Kidney epithelial cell (primary cell): ENCODE results near the gene ISLR. TPM values are rescaled to one million over a fixed set of nuclear protein-coding genes. Genes with fewer than 3 reads are reported as not detected.
A peak's percentile ranks its signal among the peaks of the same experiment; 100 is the strongest.

Source experiments
- DNase-seq: peaks from one replicate; pipeline ENCODE4 v3.0.0-alpha.2; 2010; ENCODE audit warnings: low read depth
- H3K27me3 ChIP-seq: 2 replicates; pipeline ENCODE4 v1.6.0; 2011; ENCODE audit warnings: low read length; ENCODE audit not compliant: control insufficient read depth, insufficient read depth
- H3K36me3 ChIP-seq: 2 replicates; pipeline ENCODE4 v1.5.1; 2011; ENCODE audit warnings: low read length; ENCODE audit not compliant: control insufficient read depth, insufficient read depth
- H3K4me3 ChIP-seq: 2 replicates; pipeline ENCODE4 v1.5.1; 2011; ENCODE audit warnings: low read depth, mild to moderate bottlenecking, control low read depth, low read length
- CTCF ChIP-seq: IDR thresholded peaks from 2 replicates; pipeline ENCODE4 v1.5.1; 2011; ENCODE audit warnings: mild to moderate bottlenecking, moderate library complexity, low read length, control low read depth, inconsistent platforms; ENCODE audit not compliant: insufficient read depth, poor library complexity, severe bottlenecking
- total RNA-seq: library from RNA; depleted of rRNA; stranded (reverse); fragments of >200 nt; gene quantifications from 2 replicates; pipeline ENCODE4 v1.2.3, GENCODE V29; 2015

Gene ISLR
- total RNA-seq, 1 donor from 2014 or later, result 0.25 TPM

- H3K36me3 ChIP-seq, result no peaks in the 10 kb centered on the region
- no peak for DNase-seq
These were observed 40.5 kb upstream of the ISLR start for GRCh38 chr15:74132681-74133651.

GRCh38 chr15:74133694-74134386 lies 39.7 kb upstream of the ISLR start:
- no peak overlapping the region for H3K4me3 ChIP-seq
- peaks cover 75% of the 10 kb centered on the region for H3K27me3 ChIP-seq
- DNase-seq, result no peak
- TF ChIP-seq CTCF, result no peak
- no peaks in the 10 kb centered on the region for H3K36me3 ChIP-seq

More at GRCh38 chr15:74132681-74133651, 40.5 kb upstream of the ISLR start:
- H3K4me3 ChIP-seq, result no peak overlapping the region
- H3K27me3 ChIP-seq, result peaks cover 83% of the 10 kb centered on the region
- no peak for TF ChIP-seq CTCF

- Histone ChIP-seq H3K27me3 (peaks cover 68% of the 10 kb centered on the region), H3K4me3 (no peak overlapping the region), H3K36me3 (no peaks in the 10 kb centered on the region)
- DNase-seq, result no peak
- TF ChIP-seq CTCF, result peak; percentile 81
These were observed 39.0 kb upstream of the ISLR start for GRCh38 chr15:74134387-74135027.

- Histone ChIP-seq H3K27me3 (peaks cover 63% of the 10 kb centered on the region), H3K36me3 (no peaks in the 10 kb centered on the region), H3K4me3 (no peak overlapping the region)
- DNase-seq, result no peak
- TF ChIP-seq CTCF, result no peak
These were observed 38.4 kb upstream of the ISLR start for GRCh38 chr15:74135041-74135565.

GRCh38 chr15:74136540-74136813 lies 37.0 kb upstream of the ISLR start:
- peak overlapping the region; percentile 36 for H3K4me3 ChIP-seq
- H3K27me3 ChIP-seq, result peaks cover 53% of the 10 kb centered on the region
- TF ChIP-seq CTCF, result no peak
- no peak for DNase-seq
- no peaks in the 10 kb centered on the region for H3K36me3 ChIP-seq
